Trophoblast cell (in vitro differentiated cells and primary cell): ENCODE measurements around the gene AASDH.

ENCODE experiments used
- DNase-seq, 2 donors: peaks; one replicate each; pipeline ENCODE4 v3.0.0-alpha.2; 2016
- H2AFZ ChIP-seq: 2 replicates; pipeline ENCODE4 v1.6.1; 2013; ENCODE audit warnings: low read length, moderate library complexity, mild to moderate bottlenecking; ENCODE audit not compliant: insufficient read depth, poor library complexity
- H2AK5ac ChIP-seq: 2 replicates; pipeline ENCODE4 v1.6.1; 2013; ENCODE audit warnings: mild to moderate bottlenecking, low read length
- H2BK120ac ChIP-seq: 2 replicates; pipeline ENCODE4 v1.6.1; 2013; ENCODE audit warnings: low read length, mild to moderate bottlenecking, moderate library complexity; ENCODE audit not compliant: insufficient read depth, poor library complexity
- H2BK12ac ChIP-seq: 2 replicates; pipeline ENCODE4 v1.6.1; 2013; ENCODE audit warnings: mild to moderate bottlenecking, low read length, moderate library complexity
- H2BK5ac ChIP-seq: 2 replicates; pipeline ENCODE4 v1.6.1; 2013; ENCODE audit warnings: low read length, low read depth, moderate library complexity, mild to moderate bottlenecking; ENCODE audit not compliant: poor library complexity
- H3K14ac ChIP-seq: 2 replicates; pipeline ENCODE4 v1.6.1; 2013; ENCODE audit warnings: mild to moderate bottlenecking, low read length
- H3K18ac ChIP-seq: 2 replicates; pipeline ENCODE4 v1.6.1; 2013; ENCODE audit warnings: mild to moderate bottlenecking, low read length
- H3K23ac ChIP-seq: 2 replicates; pipeline ENCODE4 v1.6.1; 2013; ENCODE audit warnings: low read length
- H3K27ac ChIP-seq: 2 replicates; pipeline ENCODE4 v1.5.1; 2013; ENCODE audit warnings: low read depth, mild to moderate bottlenecking, inconsistent platforms, low read length, moderate library complexity
- H3K27me3 ChIP-seq: 2 replicates; pipeline ENCODE4 v1.6.1; 2013; ENCODE audit warnings: inconsistent platforms, mild to moderate bottlenecking, low read length, moderate library complexity; ENCODE audit not compliant: insufficient read depth
- H3K36me3 ChIP-seq, 2 experiments: 1 replicate in 1 of 2; 2 replicates in 1 of 2; pipeline ENCODE4 v1.6.1; 2013; ENCODE audit warnings: low read length in 2 of 2, mild to moderate bottlenecking in 2 of 2, moderate library complexity in 1 of 2; ENCODE audit not compliant: insufficient read depth in 2 of 2, control insufficient read depth in 1 of 2
- H3K4ac ChIP-seq: 2 replicates; pipeline ENCODE4 v1.6.1; 2013; ENCODE audit warnings: low read depth, mild to moderate bottlenecking, low read length, moderate library complexity
- H3K4me1 ChIP-seq, 2 experiments: 1 replicate in 1 of 2; 2 replicates in 1 of 2; pipeline ENCODE4 v1.6.1; 2013; ENCODE audit warnings: low read length in 2 of 2, mild to moderate bottlenecking in 2 of 2, moderate library complexity in 1 of 2; ENCODE audit not compliant: insufficient read depth in 2 of 2, control insufficient read depth in 1 of 2
- H3K4me2 ChIP-seq: 2 replicates; pipeline ENCODE4 v1.6.1; 2013; ENCODE audit warnings: inconsistent platforms, mild to moderate bottlenecking, low read length, moderate library complexity
- H3K4me3 ChIP-seq: 2 replicates; pipeline ENCODE4 v1.5.1; 2013; ENCODE audit warnings: mild to moderate bottlenecking, low read depth, low read length, inconsistent platforms
- H3K79me1 ChIP-seq: one replicate; pipeline ENCODE4 v1.6.1; 2013; ENCODE audit warnings: low read length
- H3K79me2 ChIP-seq: 2 replicates; pipeline ENCODE4 v1.6.1; 2013; ENCODE audit warnings: low read length, mild to moderate bottlenecking; ENCODE audit not compliant: control insufficient read depth, insufficient read depth, poor library complexity
- H3K9ac ChIP-seq: 2 replicates; pipeline ENCODE4 v1.6.1; 2013; ENCODE audit warnings: mild to moderate bottlenecking, low read length
- H3K9me3 ChIP-seq: 2 replicates; pipeline ENCODE4 v1.6.1; 2013; ENCODE audit warnings: low read depth, mild to moderate bottlenecking, control low read depth, inconsistent platforms, low read length; ENCODE audit not compliant: insufficient read depth
- H4K12ac ChIP-seq: 2 replicates; pipeline ENCODE4 v1.6.1; 2013; ENCODE audit warnings: low read depth, mild to moderate bottlenecking, low read length, moderate library complexity
- H4K8ac ChIP-seq: 2 replicates; pipeline ENCODE4 v1.6.1; 2013; ENCODE audit warnings: low read depth, mild to moderate bottlenecking, low read length, moderate library complexity
- H4K91ac ChIP-seq: one replicate; pipeline ENCODE4 v1.6.1; 2013; ENCODE audit warnings: low read depth, mild to moderate bottlenecking, low read length, moderate library complexity
- WGBS: extraction: QIAGEN DNeasy Blood & Tissue Kit; methylation state at CpG from one replicate; pipeline ENCODE4 v1.1.7; 2013; ENCODE audit warnings: missing lambda C conversion rate; ENCODE audit not compliant: insufficient read length, insufficient coverage; ENCODE audit errors: extremely low coverage; 5-methylcytosine and 5-hydroxymethylcytosine counted together

Gene AASDH

DNA sequence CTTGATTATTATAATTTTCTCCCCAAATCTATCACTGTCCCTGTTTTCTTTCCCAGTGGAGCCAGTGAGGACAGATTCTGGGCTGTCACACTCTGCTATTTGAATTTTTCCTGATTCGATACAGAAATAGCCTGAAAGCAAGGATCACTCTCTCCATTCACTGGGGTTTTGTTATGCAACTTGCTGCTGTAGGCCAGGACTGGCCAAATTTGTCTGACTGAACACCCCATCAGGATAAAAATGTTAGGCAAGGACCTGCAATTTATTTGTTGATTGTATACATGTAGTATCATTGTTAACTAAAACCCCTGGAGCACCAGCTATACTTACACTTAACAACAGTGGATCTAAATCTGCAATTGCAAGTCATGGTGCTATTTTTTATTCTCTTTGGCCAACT is 68.7 kb downstream of the AASDH start:
- Histone ChIP-seq H2BK120ac (no peak overlapping the region), H2BK12ac (no peak overlapping the region), H3K79me1 (no peaks in the 10 kb centered on the region), H3K18ac (no peak overlapping the region), H4K8ac (no peak overlapping the region), H3K27me3 (no peaks in the 10 kb centered on the region), H3K4me1 (no peaks in the 10 kb centered on the region), H3K23ac (no peak overlapping the region), H3K14ac (no peak overlapping the region), H2BK5ac (no peak overlapping the region), H3K9me3 (no peaks in the 10 kb centered on the region), H3K9ac (no peak overlapping the region), H3K27ac (no peak overlapping the region), H3K4ac (no peak overlapping the region), H3K36me3 (peaks cover 28 to 32% of the 10 kb centered on the region in 2 experiments), H3K79me2 (no peaks in the 10 kb centered on the region), H2AK5ac (no peak overlapping the region), H3K4me3 (no peak overlapping the region), H3K4me2 (no peak overlapping the region), H4K91ac (no peak overlapping the region), H4K12ac (no peak overlapping the region), H2AFZ (no peak overlapping the region)
- no CpG with 5 or more reads among the region's 1 CpG for WGBS
- no peak for DNase-seq

DNA sequence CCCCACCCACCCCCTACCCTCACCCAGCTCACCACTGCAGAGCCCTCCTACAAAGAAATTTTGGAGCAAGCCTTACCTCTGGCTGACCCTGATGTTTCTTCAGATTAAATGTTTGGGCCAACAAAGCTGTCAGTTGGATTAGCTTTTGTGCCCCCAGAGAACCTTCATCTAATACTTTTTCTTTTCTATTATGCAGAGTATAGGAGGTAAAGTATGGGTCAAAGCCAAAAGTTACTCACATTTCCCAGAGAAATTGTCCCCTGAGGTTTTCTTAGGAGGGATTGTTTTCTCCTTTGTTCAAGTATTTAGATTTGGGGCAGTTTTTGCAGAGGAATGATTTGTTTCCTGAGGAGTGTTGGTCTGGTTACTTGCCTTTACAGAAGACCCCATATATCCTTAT is 69.5 kb downstream of the AASDH start:
- Histone ChIP-seq H2BK5ac (no peak overlapping the region), H3K36me3 (peaks cover 34 to 35% of the 10 kb centered on the region in 2 experiments), H3K27ac (no peak overlapping the region), H3K79me2 (no peaks in the 10 kb centered on the region), H3K4ac (no peak overlapping the region), H3K9ac (no peak overlapping the region), H3K4me1 (no peaks in the 10 kb centered on the region), H2AK5ac (no peak overlapping the region), H3K27me3 (no peaks in the 10 kb centered on the region), H2BK120ac (no peak overlapping the region), H2AFZ (no peak overlapping the region), H3K23ac (no peak overlapping the region), H3K79me1 (no peaks in the 10 kb centered on the region), H4K8ac (no peak overlapping the region), H3K9me3 (no peaks in the 10 kb centered on the region), H3K14ac (no peak overlapping the region), H4K91ac (no peak overlapping the region), H2BK12ac (no peak overlapping the region), H3K4me3 (no peak overlapping the region), H3K18ac (no peak overlapping the region), H4K12ac (no peak overlapping the region), H3K4me2 (no peak overlapping the region)
- DNase-seq, result no peak

DNA sequence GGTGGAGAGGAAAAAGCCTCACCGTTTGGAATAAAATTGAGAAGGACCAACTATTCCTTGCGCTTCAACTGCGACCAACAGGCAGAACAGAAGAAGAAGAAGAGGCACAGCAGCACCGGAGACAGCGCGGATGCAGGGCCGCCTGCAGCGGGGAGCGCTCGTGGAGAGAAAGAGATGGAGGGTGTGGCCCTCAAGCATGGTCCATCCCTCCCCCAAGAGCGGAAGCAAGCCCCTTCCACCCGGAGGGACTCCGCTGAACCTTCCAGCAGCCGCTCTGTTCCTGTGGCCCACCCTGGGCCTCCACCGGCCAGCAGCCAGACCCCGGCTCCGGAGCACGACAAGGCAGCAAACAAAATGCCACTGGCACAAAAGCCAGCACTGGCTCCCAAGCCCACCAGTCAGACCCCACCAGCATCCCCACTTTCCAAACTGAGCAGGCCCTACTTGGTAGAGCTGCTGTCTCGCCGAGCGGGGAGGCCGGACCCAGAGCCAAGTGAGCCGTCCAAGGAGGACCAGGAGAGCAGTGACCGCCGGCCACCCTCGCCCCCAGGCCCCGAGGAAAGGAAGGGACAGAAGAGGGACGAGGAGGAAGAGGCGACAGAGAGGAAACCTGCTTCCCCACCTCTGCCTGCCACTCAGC is 71.2 kb downstream of the AASDH start:
- no peaks in the 10 kb centered on the region for H3K79me1 ChIP-seq
- no peaks in the 10 kb centered on the region for H3K27me3 ChIP-seq
- H3K23ac ChIP-seq, result no peak overlapping the region
- DNase-seq, result no peak
- H4K8ac ChIP-seq, result no peak overlapping the region
- no peak overlapping the region for H4K91ac ChIP-seq
- no peaks in the 10 kb centered on the region for H3K4me1 ChIP-seq
- WGBS, result no CpG with 5 or more reads among the region's 29 CpGs
- no peak overlapping the region for H3K27ac ChIP-seq
- no peak overlapping the region for H2BK5ac ChIP-seq
- no peaks in the 10 kb centered on the region for H3K9me3 ChIP-seq
- H3K14ac ChIP-seq, result no peak overlapping the region
- no peak overlapping the region for H3K4me3 ChIP-seq
- no peak overlapping the region for H3K4me2 ChIP-seq
- no peak overlapping the region for H2AFZ ChIP-seq
- H2BK120ac ChIP-seq, result no peak overlapping the region
- H3K36me3 ChIP-seq, result peaks cover 34 to 40% of the 10 kb centered on the region in 2 experiments
- H2BK12ac ChIP-seq, result no peak overlapping the region
- H3K4ac ChIP-seq, result no peak overlapping the region
- no peak overlapping the region for H2AK5ac ChIP-seq
- H3K18ac ChIP-seq, result no peak overlapping the region
- no peaks in the 10 kb centered on the region for H3K79me2 ChIP-seq
- no peak overlapping the region for H3K9ac ChIP-seq
- no peak overlapping the region for H4K12ac ChIP-seq

DNA sequence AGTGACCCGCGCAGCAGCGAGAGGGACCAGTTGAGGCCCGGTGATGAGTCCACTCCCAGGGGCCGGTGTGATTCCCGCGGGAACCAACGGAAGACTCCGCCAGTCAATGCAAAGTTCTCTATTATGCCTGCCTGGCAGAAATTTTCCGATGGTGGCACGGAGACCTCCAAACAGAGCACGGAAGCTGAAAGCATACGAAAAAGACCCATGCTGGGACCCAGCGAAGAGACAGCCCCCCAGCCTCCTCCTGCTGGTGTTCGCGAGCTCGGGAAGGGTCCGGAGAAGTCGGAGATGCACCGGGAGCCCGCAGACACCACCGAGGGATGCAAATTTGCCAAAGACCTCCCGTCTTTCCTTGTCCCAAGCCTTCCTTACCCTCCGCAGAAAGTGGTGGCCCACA is 71.7 kb downstream of the AASDH start:
- H3K4me2 ChIP-seq, result no peak overlapping the region
- peaks cover 34 to 40% of the 10 kb centered on the region in 2 experiments for H3K36me3 ChIP-seq
- H2BK12ac ChIP-seq, result no peak overlapping the region
- H2BK120ac ChIP-seq, result no peak overlapping the region
- H3K27ac ChIP-seq, result no peak overlapping the region
- H3K23ac ChIP-seq, result no peak overlapping the region
- H3K14ac ChIP-seq, result no peak overlapping the region
- WGBS, result no CpG with 5 or more reads among the region's 24 CpGs
- H3K4ac ChIP-seq, result no peak overlapping the region
- H3K9me3 ChIP-seq, result no peaks in the 10 kb centered on the region
- H3K9ac ChIP-seq, result no peak overlapping the region
- H3K79me1 ChIP-seq, result no peaks in the 10 kb centered on the region
- H4K12ac ChIP-seq, result no peak overlapping the region
- H2AK5ac ChIP-seq, result no peak overlapping the region
- no peak overlapping the region for H3K18ac ChIP-seq
- no peak overlapping the region for H2BK5ac ChIP-seq
- H4K91ac ChIP-seq, result no peak overlapping the region
- H4K8ac ChIP-seq, result no peak overlapping the region
- no peak for DNase-seq
- no peak overlapping the region for H3K4me3 ChIP-seq
- H3K4me1 ChIP-seq, result no peaks in the 10 kb centered on the region
- no peaks in the 10 kb centered on the region for H3K79me2 ChIP-seq
- no peak overlapping the region for H2AFZ ChIP-seq
- no peaks in the 10 kb centered on the region for H3K27me3 ChIP-seq
